ENCODE measurements around the gene CCDC12.

DNA sequence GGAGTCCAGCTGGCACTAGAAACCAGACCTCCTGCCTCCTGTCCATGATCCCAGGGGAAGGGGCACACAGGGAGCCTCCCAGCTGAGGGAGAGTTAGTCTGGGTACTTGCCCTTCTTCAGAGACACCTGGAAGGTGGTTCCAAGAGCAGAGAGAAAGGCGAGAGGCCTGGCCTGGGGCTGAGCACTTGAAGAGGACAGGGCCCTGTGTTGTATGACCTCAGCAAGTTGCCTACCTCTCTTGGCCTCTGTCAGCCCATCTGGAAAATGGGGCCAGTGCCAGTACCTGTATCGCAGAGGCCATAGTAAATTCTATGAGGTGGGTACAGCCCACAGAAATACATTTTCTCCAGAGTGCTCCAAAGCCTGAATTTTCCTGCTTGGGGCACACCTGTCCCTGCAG, 79.5 kb downstream of the CCDC12 start:
- TF ChIP-seq POLR2A (IDR thresholded peaks at IDR 0.05; ENCODE audit: low read depth, low read length) (no peak), TAF1 (IDR thresholded peaks at IDR 0.05; ENCODE audit: borderline replicate concordance, low read depth, low read length) (no peak), POLR2AphosphoS5 (IDR thresholded peaks at IDR 0.05; ENCODE audit: low read depth, low read length) (no peak)

Measured in GM12892 (cell line).